Kidney epithelial cell (primary cell): ENCODE data around the gene MPG. TPM values are rescaled to one million over a fixed set of nuclear protein-coding genes. Genes with fewer than 3 reads are reported as not detected.
A peak's percentile ranks its signal among the peaks of the same experiment; 100 is the strongest.

Source experiments
- DNase-seq: peaks from one replicate; pipeline ENCODE4 v3.0.0-alpha.2; 2010; ENCODE audit warnings: low read depth
- H3K27me3 ChIP-seq: 2 replicates; pipeline ENCODE4 v1.6.0; 2011; ENCODE audit warnings: low read length; ENCODE audit not compliant: control insufficient read depth, insufficient read depth
- H3K36me3 ChIP-seq: 2 replicates; pipeline ENCODE4 v1.5.1; 2011; ENCODE audit warnings: low read length; ENCODE audit not compliant: control insufficient read depth, insufficient read depth
- H3K4me3 ChIP-seq: 2 replicates; pipeline ENCODE4 v1.5.1; 2011; ENCODE audit warnings: low read depth, mild to moderate bottlenecking, control low read depth, low read length
- CTCF ChIP-seq: IDR thresholded peaks from 2 replicates; pipeline ENCODE4 v1.5.1; 2011; ENCODE audit warnings: mild to moderate bottlenecking, moderate library complexity, low read length, control low read depth, inconsistent platforms; ENCODE audit not compliant: insufficient read depth, poor library complexity, severe bottlenecking
- total RNA-seq: library from RNA; depleted of rRNA; stranded (reverse); fragments of >200 nt; gene quantifications from 2 replicates; pipeline ENCODE4 v1.2.3, GENCODE V29; 2015

The MPG gene
- total RNA-seq, 1 donor from 2014 or later: 130 TPM

GRCh38 chr16:106623-107324, 28.7 kb downstream of the MPG start:
- no peak overlapping the region for H3K4me3 ChIP-seq
- H3K27me3 ChIP-seq: no peaks in the 10 kb centered on the region
- peak; percentile 82 for TF ChIP-seq CTCF
- H3K36me3 ChIP-seq: peaks cover 4% of the 10 kb centered on the region
- peak; percentile 34 for DNase-seq

- Histone ChIP-seq H3K27me3 (no peaks in the 10 kb centered on the region), H3K4me3 (no peak overlapping the region), H3K36me3 (no peaks in the 10 kb centered on the region)
- no peak for TF ChIP-seq CTCF
- no peak for DNase-seq
Observed at GRCh38 chr16:112153-112840, 34.3 kb downstream of the MPG start.

- no peak for DNase-seq
- Histone ChIP-seq H3K4me3 (no peak overlapping the region), H3K36me3 (no peaks in the 10 kb centered on the region), H3K27me3 (no peaks in the 10 kb centered on the region)
- TF ChIP-seq CTCF: no peak
Observed at GRCh38 chr16:114327-114726, 36.3 kb downstream of the MPG start.

- Histone ChIP-seq H3K27me3 (no peaks in the 10 kb centered on the region), H3K4me3 (no peak overlapping the region), H3K36me3 (no peaks in the 10 kb centered on the region)
- no peak for TF ChIP-seq CTCF
- DNase-seq: no peak
Observed at GRCh38 chr16:116015-116414, 38.0 kb downstream of the MPG start.

- DNase-seq: no peak
- no peak overlapping the region for H3K4me3 ChIP-seq
- peak; percentile 83 for TF ChIP-seq CTCF
- H3K27me3 ChIP-seq: no peaks in the 10 kb centered on the region
- H3K36me3 ChIP-seq: no peaks in the 10 kb centered on the region
Observed at GRCh38 chr16:117379-118365, 39.6 kb downstream of the MPG start.
